ENCODE measurements around the gene UVRAG.

Gene UVRAG

GRCh38 chr11:76159983-76160661 is 345.1 kb downstream of the UVRAG start:
- no peaks in the 10 kb centered on the region for H3K36me3 Mint-ChIP-seq (ENCODE audit: insufficient read depth)
- ATAC-seq (replicated peaks; ENCODE audit: extremely low read depth, poor library complexity, severe bottlenecking) (no peak), DNase-seq (ENCODE audit: low spot score in 2 of 2) (no peak)
- H3K27ac Mint-ChIP-seq (ENCODE audit: low read depth) = no peak overlapping the region
- H3K4me3 Mint-ChIP-seq = no peak overlapping the region
- H3K4me1 Mint-ChIP-seq = no peaks in the 10 kb centered on the region
- no peaks in the 10 kb centered on the region for H3K9me3 Mint-ChIP-seq
- no peaks in the 10 kb centered on the region for H3K27me3 Mint-ChIP-seq

GRCh38 chr11:76160856-76161255 is 345.8 kb downstream of the UVRAG start:
- ATAC-seq (replicated peaks; ENCODE audit: extremely low read depth, poor library complexity, severe bottlenecking) = no peak

GRCh38 chr11:76161261-76161961 is 346.4 kb downstream of the UVRAG start:
- H3K9me3 Mint-ChIP-seq = no peaks in the 10 kb centered on the region
- H3K4me3 Mint-ChIP-seq = no peak overlapping the region
- peak; percentile 36 for ATAC-seq (replicated peaks; ENCODE audit: extremely low read depth, poor library complexity, severe bottlenecking)
- DNase-seq (ENCODE audit: low spot score in 2 of 2) = no peak
- H3K4me1 Mint-ChIP-seq = no peaks in the 10 kb centered on the region
- H3K27ac Mint-ChIP-seq (ENCODE audit: low read depth) = peak overlapping the region; percentile 41
- no peaks in the 10 kb centered on the region for H3K36me3 Mint-ChIP-seq (ENCODE audit: insufficient read depth)
- H3K27me3 Mint-ChIP-seq = no peaks in the 10 kb centered on the region

More at GRCh38 chr11:76160856-76161255, 345.8 kb downstream of the UVRAG start:
- H3K27ac Mint-ChIP-seq (ENCODE audit: low read depth) = peak overlapping the region; percentile 41
- H3K4me3 Mint-ChIP-seq = no peak overlapping the region
- H3K9me3 Mint-ChIP-seq = no peaks in the 10 kb centered on the region
- no peaks in the 10 kb centered on the region for H3K4me1 Mint-ChIP-seq
- DNase-seq (ENCODE audit: low spot score in 2 of 2) = no peak
- H3K27me3 Mint-ChIP-seq = no peaks in the 10 kb centered on the region
- no peaks in the 10 kb centered on the region for H3K36me3 Mint-ChIP-seq (ENCODE audit: insufficient read depth)

GRCh38 chr11:76162336-76163288 is 347.6 kb downstream of the UVRAG start:
- DNase-seq (ENCODE audit: low spot score in 2 of 2) (no peak), ATAC-seq (replicated peaks; ENCODE audit: extremely low read depth, poor library complexity, severe bottlenecking) (no peak)
- Mint-ChIP-seq H3K27ac (ENCODE audit: low read depth) (no peak overlapping the region), H3K36me3 (ENCODE audit: insufficient read depth) (no peaks in the 10 kb centered on the region), H3K4me1 (no peaks in the 10 kb centered on the region), H3K4me3 (no peak overlapping the region), H3K9me3 (no peaks in the 10 kb centered on the region), H3K27me3 (no peaks in the 10 kb centered on the region)

GRCh38 chr11:76163289-76163880 is 348.4 kb downstream of the UVRAG start:
- no peaks in the 10 kb centered on the region for H3K27me3 Mint-ChIP-seq

GRCh38 chr11:76164081-76164480 is 349.1 kb downstream of the UVRAG start:
- Mint-ChIP-seq H3K36me3 (ENCODE audit: insufficient read depth) (no peaks in the 10 kb centered on the region), H3K4me1 (no peaks in the 10 kb centered on the region), H3K27ac (ENCODE audit: low read depth) (no peak overlapping the region), H3K9me3 (no peaks in the 10 kb centered on the region), H3K4me3 (no peak overlapping the region), H3K27me3 (no peaks in the 10 kb centered on the region)
- ATAC-seq (replicated peaks; ENCODE audit: extremely low read depth, poor library complexity, severe bottlenecking) (no peak), DNase-seq (ENCODE audit: low spot score in 2 of 2) (no peak)

More at GRCh38 chr11:76163289-76163880, 348.4 kb downstream of the UVRAG start:
- H3K4me3 Mint-ChIP-seq = no peak overlapping the region
- no peaks in the 10 kb centered on the region for H3K9me3 Mint-ChIP-seq
- ATAC-seq (replicated peaks; ENCODE audit: extremely low read depth, poor library complexity, severe bottlenecking) = no peak
- H3K27ac Mint-ChIP-seq (ENCODE audit: low read depth) = no peak overlapping the region
- H3K36me3 Mint-ChIP-seq (ENCODE audit: insufficient read depth) = no peaks in the 10 kb centered on the region
- no peak for DNase-seq (ENCODE audit: low spot score in 2 of 2)
- no peaks in the 10 kb centered on the region for H3K4me1 Mint-ChIP-seq

GRCh38 chr11:76164861-76165751 is 350.1 kb downstream of the UVRAG start:
- Mint-ChIP-seq H3K4me1 (no peaks in the 10 kb centered on the region), H3K9me3 (no peaks in the 10 kb centered on the region), H3K4me3 (no peak overlapping the region), H3K27me3 (no peaks in the 10 kb centered on the region), H3K27ac (ENCODE audit: low read depth) (no peak overlapping the region), H3K36me3 (ENCODE audit: insufficient read depth) (no peaks in the 10 kb centered on the region)
- ATAC-seq (replicated peaks; ENCODE audit: extremely low read depth, poor library complexity, severe bottlenecking) (no peak), DNase-seq (ENCODE audit: low spot score in 2 of 2) (no peak)

- Mint-ChIP-seq H3K9me3 (no peaks in the 10 kb centered on the region), H3K27me3 (no peaks in the 10 kb centered on the region), H3K36me3 (ENCODE audit: insufficient read depth) (no peaks in the 10 kb centered on the region), H3K27ac (ENCODE audit: low read depth) (no peak overlapping the region), H3K4me1 (no peaks in the 10 kb centered on the region), H3K4me3 (no peak overlapping the region)
- ATAC-seq (replicated peaks; ENCODE audit: extremely low read depth, poor library complexity, severe bottlenecking) (no peak), DNase-seq (ENCODE audit: low spot score in 2 of 2) (no peak)
Observed at GRCh38 chr11:76166314-76166713, 351.3 kb downstream of the UVRAG start.

GRCh38 chr11:76167590-76167989 is 352.6 kb downstream of the UVRAG start:
- H3K4me1 Mint-ChIP-seq = no peaks in the 10 kb centered on the region
- no peaks in the 10 kb centered on the region for H3K9me3 Mint-ChIP-seq
- H3K27me3 Mint-ChIP-seq = no peaks in the 10 kb centered on the region
- DNase-seq (ENCODE audit: low spot score in 2 of 2) = no peak
- H3K36me3 Mint-ChIP-seq (ENCODE audit: insufficient read depth) = no peaks in the 10 kb centered on the region
- H3K27ac Mint-ChIP-seq (ENCODE audit: low read depth) = no peak overlapping the region
- no peak overlapping the region for H3K4me3 Mint-ChIP-seq
- no peak for ATAC-seq (replicated peaks; ENCODE audit: extremely low read depth, poor library complexity, severe bottlenecking)

- Mint-ChIP-seq H3K27ac (ENCODE audit: low read depth) (no peak overlapping the region), H3K36me3 (ENCODE audit: insufficient read depth) (no peaks in the 10 kb centered on the region), H3K4me3 (no peak overlapping the region), H3K9me3 (no peaks in the 10 kb centered on the region), H3K4me1 (peaks cover 10% of the 10 kb centered on the region), H3K27me3 (no peaks in the 10 kb centered on the region)
- DNase-seq (ENCODE audit: low spot score in 2 of 2) = no peak
- no peak for ATAC-seq (replicated peaks; ENCODE audit: extremely low read depth, poor library complexity, severe bottlenecking)
Observed at GRCh38 chr11:76169473-76169896, 354.5 kb downstream of the UVRAG start.

GRCh38 chr11:76170468-76170867 is 355.5 kb downstream of the UVRAG start:
- Mint-ChIP-seq H3K4me3 (no peak overlapping the region), H3K27me3 (no peaks in the 10 kb centered on the region), H3K36me3 (ENCODE audit: insufficient read depth) (no peaks in the 10 kb centered on the region), H3K27ac (ENCODE audit: low read depth) (no peak overlapping the region), H3K4me1 (peaks cover 10% of the 10 kb centered on the region), H3K9me3 (no peaks in the 10 kb centered on the region)
- no peak for ATAC-seq (replicated peaks; ENCODE audit: extremely low read depth, poor library complexity, severe bottlenecking)
- DNase-seq (ENCODE audit: low spot score in 2 of 2) = no peak
